ENCODE results near the gene CYB561D1. TPM values are rescaled to one million over a fixed set of nuclear protein-coding genes. Genes with fewer than 3 reads are reported as not detected.

The CYB561D1 gene
- total and polyA plus RNA-seq, 3 donors from 2014 or later = 8.0 to 11.5 (median 8.0) TPM

- no peak for DNase-seq
- 91 to 94% methylated on average over 2 of the region's 2 CpGs for WGBS, 2 donors
- intact Hi-C loops (cut with DNase I; ENCODE audit: low total_unique reads) = no loop called here
- Histone ChIP-seq H3K36me3 (ENCODE audit: low read depth, missing control alignments) (no peaks in the 10 kb centered on the region), H3K27me3 (no peaks in the 10 kb centered on the region), H3K4me1 (peaks cover 6% of the 10 kb centered on the region), H3K9me3 (no peaks in the 10 kb centered on the region), H3K27ac (no peak overlapping the region), H3K4me3 (no peak overlapping the region)
- TF ChIP-seq CTCF (IDR thresholded peaks at IDR 0.05) (no peak), POLR2A (IDR thresholded peaks at IDR 0.05) (no peak)
Observed at GRCh38 chr1:109513110-109513710, 19.3 kb downstream of the CYB561D1 start.

GRCh38 chr1:109514846-109515245 is 21.0 kb downstream of the CYB561D1 start:
- Histone ChIP-seq H3K27ac (no peak overlapping the region), H3K27me3 (no peaks in the 10 kb centered on the region), H3K4me1 (peaks cover 6% of the 10 kb centered on the region), H3K9me3 (no peaks in the 10 kb centered on the region), H3K4me3 (no peak overlapping the region), H3K36me3 (ENCODE audit: low read depth, missing control alignments) (no peaks in the 10 kb centered on the region)
- intact Hi-C loops (cut with DNase I; ENCODE audit: low total_unique reads) = no loop called here
- DNase-seq = no peak
- WGBS, 2 donors = 73 to 83% methylated on average over 3 of the region's 3 CpGs
- TF ChIP-seq POLR2A (IDR thresholded peaks at IDR 0.05) (no peak), CTCF (IDR thresholded peaks at IDR 0.05) (no peak)

- H3K9me3 ChIP-seq = no peaks in the 10 kb centered on the region
- H3K27me3 ChIP-seq = no peaks in the 10 kb centered on the region
- WGBS, 2 donors = 86 to 89% methylated on average over 5 of the region's 5 CpGs
- TF ChIP-seq POLR2A (IDR thresholded peaks at IDR 0.05) (no peak), CTCF (IDR thresholded peaks at IDR 0.05) (no peak)
- intact Hi-C loops (cut with DNase I; ENCODE audit: low total_unique reads) = no loop called here
- H3K4me3 ChIP-seq = no peak overlapping the region
- H3K27ac ChIP-seq = no peak overlapping the region
- H3K36me3 ChIP-seq (ENCODE audit: low read depth, missing control alignments) = no peaks in the 10 kb centered on the region
- DNase-seq = no peak
- H3K4me1 ChIP-seq = peaks cover 12% of the 10 kb centered on the region
Observed at GRCh38 chr1:109516872-109517271, 23.0 kb downstream of the CYB561D1 start.

- Histone ChIP-seq H3K27me3 (no peaks in the 10 kb centered on the region), H3K36me3 (ENCODE audit: low read depth, missing control alignments) (no peaks in the 10 kb centered on the region), H3K4me3 (no peak overlapping the region), H3K27ac (no peak overlapping the region), H3K9me3 (no peaks in the 10 kb centered on the region), H3K4me1 (peaks cover 12% of the 10 kb centered on the region)
- DNase-seq = no peak
- intact Hi-C loops (cut with DNase I; ENCODE audit: low total_unique reads) = no loop called here
- WGBS, 2 donors = 93 to 96% methylated on average over 5 of the region's 5 CpGs
- TF ChIP-seq CTCF (IDR thresholded peaks at IDR 0.05) (no peak), POLR2A (IDR thresholded peaks at IDR 0.05) (no peak)
Observed at GRCh38 chr1:109517337-109517736, 23.4 kb downstream of the CYB561D1 start.
